K562 (cell line): ENCODE results near the gene CCNQ.

Source experiments
- EP300 ChIP-seq: IDR thresholded peaks from 2 replicates; pipeline ENCODE4 v1.6.1; 2012; ENCODE audit warnings: low read length, improper control_type of control experiment
- NFATC3 ChIP-seq: fragments of 450-650 bp; IDR thresholded peaks from 2 replicates; pipeline ENCODE4 v1.6.1; 2017; ENCODE audit warnings: mild to moderate bottlenecking
- POLR2AphosphoS5 ChIP-seq: IDR thresholded peaks from 2 replicates; pipeline ENCODE4 v1.6.1; 2011; ENCODE audit warnings: mild to moderate bottlenecking, low read depth, low read length, moderate library complexity; ENCODE audit not compliant: control insufficient read depth, insufficient read depth
- TF ChIP-seq, protein P1 (sequence below): sonication (generic); formaldehyde crosslinking; IDR thresholded peaks from 2 replicates; pipeline ENCODE4 v1.8.1; 2023; ENCODE audit warnings: mild to moderate bottlenecking, missing genetic modification reagents
- TF ChIP-seq, protein P2 (sequence below): fragments of 200-800 bp; sonication (Bioruptor generic); IDR thresholded peaks from 2 replicates; pipeline ENCODE4 v1.6.1; 2017; ENCODE audit warnings: missing genetic modification characterization, missing compliant biosample characterization
- TF ChIP-seq, protein P3 (sequence below), 3 experiments: IDR thresholded peaks in 2 of 3; conservative IDR thresholded peaks in 1 of 3; 2 replicates each; pipeline ENCODE4 v1.5.1; 2011 to 2012; ENCODE audit warnings: low read length in 3 of 3, mild to moderate bottlenecking in 3 of 3, control low read depth in 2 of 3, improper control_type of control experiment in 1 of 3, inconsistent platforms in 1 of 3, low read depth in 1 of 3, mixed read lengths in 1 of 3, moderate library complexity in 1 of 3; ENCODE audit not compliant: insufficient read depth in 2 of 3
- TF ChIP-seq, protein P4 (sequence below), 2 experiments: fragments of 200-800 bp in 1 of 2; sonication (Bioruptor generic) in 1 of 2; sonication (generic) in 1 of 2; formaldehyde crosslinking in 1 of 2; IDR thresholded peaks in 1 of 2; conservative IDR thresholded peaks in 1 of 2; 2 replicates each; pipeline versions ENCODE4 v1.5.0 to v1.6.1; 2016 to 2020; ENCODE audit warnings: missing compliant biosample characterization in 1 of 2, missing genetic modification characterization in 1 of 2, missing genetic modification reagents in 1 of 2

DNA sequence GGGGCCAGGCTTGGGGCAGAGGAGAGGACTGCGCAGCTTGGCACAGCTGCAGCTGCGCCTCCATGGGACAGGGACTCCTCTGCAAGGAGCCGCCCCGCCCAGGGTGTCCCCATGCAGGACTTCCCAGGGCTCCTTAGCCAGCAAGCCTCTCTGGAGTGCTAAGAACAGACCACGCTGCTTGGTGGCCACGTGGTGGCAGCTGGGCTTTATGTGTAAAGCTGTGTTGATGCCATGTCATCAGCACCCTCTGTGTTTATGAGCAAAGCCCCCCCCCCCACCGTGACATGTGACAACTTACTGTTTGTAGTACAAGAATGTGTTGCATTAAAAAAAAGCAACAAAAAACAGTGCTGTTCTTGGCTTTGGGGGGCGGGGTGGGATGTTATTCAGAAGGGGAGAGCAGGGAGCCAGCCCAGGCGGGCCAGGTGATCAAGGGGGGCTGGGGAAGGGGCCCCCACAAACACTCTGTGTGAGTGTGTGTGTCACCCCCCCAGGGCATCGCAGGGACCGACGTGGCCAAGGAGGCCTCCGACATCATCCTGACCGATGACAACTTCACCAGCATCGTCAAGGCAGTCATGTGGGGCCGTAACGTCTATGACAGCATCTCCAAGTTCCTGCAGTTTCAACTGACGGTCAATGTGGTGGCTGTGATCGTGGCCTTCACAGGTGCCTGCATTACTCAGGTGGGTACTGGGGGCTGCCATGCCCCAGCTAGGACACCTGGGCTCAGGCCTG lies 41.2 kb downstream of the CCNQ start:
- TF ChIP-seq, protein P1, sequence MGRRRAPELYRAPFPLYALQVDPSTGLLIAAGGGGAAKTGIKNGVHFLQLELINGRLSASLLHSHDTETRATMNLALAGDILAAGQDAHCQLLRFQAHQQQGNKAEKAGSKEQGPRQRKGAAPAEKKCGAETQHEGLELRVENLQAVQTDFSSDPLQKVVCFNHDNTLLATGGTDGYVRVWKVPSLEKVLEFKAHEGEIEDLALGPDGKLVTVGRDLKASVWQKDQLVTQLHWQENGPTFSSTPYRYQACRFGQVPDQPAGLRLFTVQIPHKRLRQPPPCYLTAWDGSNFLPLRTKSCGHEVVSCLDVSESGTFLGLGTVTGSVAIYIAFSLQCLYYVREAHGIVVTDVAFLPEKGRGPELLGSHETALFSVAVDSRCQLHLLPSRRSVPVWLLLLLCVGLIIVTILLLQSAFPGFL = no peak
- TF ChIP-seq, protein P2, sequence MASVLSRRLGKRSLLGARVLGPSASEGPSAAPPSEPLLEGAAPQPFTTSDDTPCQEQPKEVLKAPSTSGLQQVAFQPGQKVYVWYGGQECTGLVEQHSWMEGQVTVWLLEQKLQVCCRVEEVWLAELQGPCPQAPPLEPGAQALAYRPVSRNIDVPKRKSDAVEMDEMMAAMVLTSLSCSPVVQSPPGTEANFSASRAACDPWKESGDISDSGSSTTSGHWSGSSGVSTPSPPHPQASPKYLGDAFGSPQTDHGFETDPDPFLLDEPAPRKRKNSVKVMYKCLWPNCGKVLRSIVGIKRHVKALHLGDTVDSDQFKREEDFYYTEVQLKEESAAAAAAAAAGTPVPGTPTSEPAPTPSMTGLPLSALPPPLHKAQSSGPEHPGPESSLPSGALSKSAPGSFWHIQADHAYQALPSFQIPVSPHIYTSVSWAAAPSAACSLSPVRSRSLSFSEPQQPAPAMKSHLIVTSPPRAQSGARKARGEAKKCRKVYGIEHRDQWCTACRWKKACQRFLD (CRISPR knock-in tag) = no peak
- TF ChIP-seq EP300 (no peak), POLR2AphosphoS5 (no peak), NFATC3 (no peak)
- TF ChIP-seq, protein P3, sequence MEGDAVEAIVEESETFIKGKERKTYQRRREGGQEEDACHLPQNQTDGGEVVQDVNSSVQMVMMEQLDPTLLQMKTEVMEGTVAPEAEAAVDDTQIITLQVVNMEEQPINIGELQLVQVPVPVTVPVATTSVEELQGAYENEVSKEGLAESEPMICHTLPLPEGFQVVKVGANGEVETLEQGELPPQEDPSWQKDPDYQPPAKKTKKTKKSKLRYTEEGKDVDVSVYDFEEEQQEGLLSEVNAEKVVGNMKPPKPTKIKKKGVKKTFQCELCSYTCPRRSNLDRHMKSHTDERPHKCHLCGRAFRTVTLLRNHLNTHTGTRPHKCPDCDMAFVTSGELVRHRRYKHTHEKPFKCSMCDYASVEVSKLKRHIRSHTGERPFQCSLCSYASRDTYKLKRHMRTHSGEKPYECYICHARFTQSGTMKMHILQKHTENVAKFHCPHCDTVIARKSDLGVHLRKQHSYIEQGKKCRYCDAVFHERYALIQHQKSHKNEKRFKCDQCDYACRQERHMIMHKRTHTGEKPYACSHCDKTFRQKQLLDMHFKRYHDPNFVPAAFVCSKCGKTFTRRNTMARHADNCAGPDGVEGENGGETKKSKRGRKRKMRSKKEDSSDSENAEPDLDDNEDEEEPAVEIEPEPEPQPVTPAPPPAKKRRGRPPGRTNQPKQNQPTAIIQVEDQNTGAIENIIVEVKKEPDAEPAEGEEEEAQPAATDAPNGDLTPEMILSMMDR (IDR thresholded peaks at IDR 0.05 in 2 of 3, conservative IDR thresholded peaks at IDR 0.05 in 1 of 3; ENCODE audit: insufficient read depth in 2 of 3, low read depth in 1 of 3, low read length in 3 of 3) = no peak
- TF ChIP-seq, protein P4, sequence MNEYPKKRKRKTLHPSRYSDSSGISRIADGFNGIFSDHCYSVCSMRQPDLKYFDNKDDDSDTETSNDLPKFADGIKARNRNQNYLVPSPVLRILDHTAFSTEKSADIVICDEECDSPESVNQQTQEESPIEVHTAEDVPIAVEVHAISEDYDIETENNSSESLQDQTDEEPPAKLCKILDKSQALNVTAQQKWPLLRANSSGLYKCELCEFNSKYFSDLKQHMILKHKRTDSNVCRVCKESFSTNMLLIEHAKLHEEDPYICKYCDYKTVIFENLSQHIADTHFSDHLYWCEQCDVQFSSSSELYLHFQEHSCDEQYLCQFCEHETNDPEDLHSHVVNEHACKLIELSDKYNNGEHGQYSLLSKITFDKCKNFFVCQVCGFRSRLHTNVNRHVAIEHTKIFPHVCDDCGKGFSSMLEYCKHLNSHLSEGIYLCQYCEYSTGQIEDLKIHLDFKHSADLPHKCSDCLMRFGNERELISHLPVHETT (CRISPR knock-in tag; conservative IDR thresholded peaks at IDR 0.05 in 1 of 2, IDR thresholded peaks at IDR 0.05 in 1 of 2) = no peak
